Type B pancreatic cell (in vitro differentiated cells): ENCODE data around the gene CC2D2A. TPM values are rescaled to one million over a fixed set of nuclear protein-coding genes. Genes with fewer than 3 reads are reported as not detected.

ENCODE experiments used
- total RNA-seq: library from RNA; stranded (reverse); gene quantifications from 2 replicates; pipeline ENCODE4 v1.2.1, GENCODE V29; 2021; ENCODE audit warnings: low replicate concordance

CC2D2A gene
- total RNA-seq, 1 donor from 2014 or later: 27.8 TPM

Other genes with a start within 250 kb of the CC2D2A start
- gene C1QTNF7, start 41.8 kb upstream of the CC2D2A start, total RNA-seq: 0.43 and 1.8 TPM in 2 replicates
- gene FBXL5, start 185.5 kb downstream of the CC2D2A start, total RNA-seq: 48.2 and 48.4 TPM in 2 replicates
- 39.0 and 43.6 TPM in 2 replicates for gene FAM200B, start 211.9 kb downstream of the CC2D2A start, total RNA-seq
- 0.89 and 3.4 TPM in 2 replicates for gene BST1, start 233.2 kb downstream of the CC2D2A start, total RNA-seq